ENCODE results near the gene COL17A1. TPM values are rescaled to one million over a fixed set of nuclear protein-coding genes. Genes with fewer than 3 reads are reported as not detected.

COL17A1 gene
- total RNA-seq, 1 experiment from 2014 or later: 3.5 TPM

GRCh38 chr10:104123397-104123796 lies 37.7 kb upstream of the COL17A1 start:
- H3K9ac ChIP-seq (ENCODE audit: low read length): peak overlapping the region; percentile 91
- BruUV-seq (replicated peaks): no TSS peak

More at GRCh38 chr10:104123397-104123796, 37.7 kb upstream of the COL17A1 start:
- TF ChIP-seq MAX (IDR thresholded peaks at IDR 0.05): no peak
- TF ChIP-seq POLR2AphosphoS5 (IDR thresholded peaks at IDR 0.05; ENCODE audit: low read depth, low read length): peak; percentile 3; the same call in 1 of the 2 replicates
- TF ChIP-seq EZH2phosphoT487 (IDR thresholded peaks at IDR 0.05; ENCODE audit: borderline replicate concordance): no peak
- TF ChIP-seq YY1 (IDR thresholded peaks at IDR 0.05; ENCODE audit: extremely low read depth, insufficient replicate concordance, low read depth, low read length): peak; percentile 29
- TF ChIP-seq RAD21 (IDR thresholded peaks at IDR 0.05; ENCODE audit: low read depth): no peak
- no peak for TF ChIP-seq ATF3 (IDR thresholded peaks at IDR 0.05)
- TF ChIP-seq ZNF274 (IDR thresholded peaks at IDR 0.05; ENCODE audit: low read depth, low read length): no peak
- peak in 2 of 3 experiments; percentile 45 to 68; a peak in 4 of 6 replicates for TF ChIP-seq CTCF (IDR thresholded peaks at IDR 0.05 in 2 of 3, conservative IDR thresholded peaks at IDR 0.05 in 1 of 3; ENCODE audit: borderline replicate concordance in 1 of 3, insufficient read depth in 1 of 3, low read depth in 2 of 3, low read length in 2 of 3)
- TF ChIP-seq POLR2A (IDR thresholded peaks at IDR 0.05; ENCODE audit: borderline replicate concordance, extremely low read depth, insufficient read depth, insufficient read length): no peak
- TF ChIP-seq JUND (IDR thresholded peaks at IDR 0.05): no peak
- no peak for TF ChIP-seq CBX3 (IDR thresholded peaks at IDR 0.05; ENCODE audit: low read depth)
- peaks cover 39 to 65% of the 10 kb centered on the region in 2 experiments for H3K4me1 ChIP-seq (ENCODE audit: control insufficient read depth in 1 of 2, insufficient read depth in 2 of 2, low read length in 2 of 2)
- no peak for DNase-seq (ENCODE audit: low read depth, low spot score)
- peak overlapping the region; percentile 83 to 86 for H3K4me3 ChIP-seq (replicated peaks in 1 of 2; ENCODE audit: low read depth in 1 of 2, low read length in 2 of 2)
- H3K36me3 ChIP-seq (ENCODE audit: control insufficient read depth in 1 of 2, insufficient read depth in 2 of 2, low read length in 2 of 2): peaks cover 3 to 10% of the 10 kb centered on the region in 2 experiments; a peak in 2 of 4 replicates
- RAD21 ChIA-PET (ENCODE audit: low non-redundant PET in 1 of 2, low total read pairs in 2 of 2, uncharacterized antibody in 2 of 2, unreplicated experiment in 2 of 2): no interaction called here
- H3K27me3 ChIP-seq (ENCODE audit: insufficient read depth, low read length): no peaks in the 10 kb centered on the region
- no peaks in the 10 kb centered on the region for H3K9me3 ChIP-seq (ENCODE audit: control insufficient read depth in 1 of 2, insufficient read depth in 1 of 2, low read depth in 1 of 2, low read length in 2 of 2)
- peak overlapping the region; percentile 85 for H3K4me2 ChIP-seq (ENCODE audit: low read length)
- POLR2A ChIA-PET: no interaction called here
- no peaks in the 10 kb centered on the region for H3K9me2 ChIP-seq (ENCODE audit: insufficient read depth)
- no peak for ATAC-seq
- intact Hi-C loops (cut with micrococcal nuclease): loop anchor here (1.0 to 5.0 kb wide), 5 partner anchors 43 to 411 kb away; partner anchors contain the start of genes CFAP58 and GSTO2
- H3K79me2 ChIP-seq (ENCODE audit: insufficient read depth, low read length): peaks cover 23% of the 10 kb centered on the region
- CTCF ChIA-PET: interaction anchor here (1.1 to 4.5 kb wide), 6 partner anchors 16 to 236 kb away, joined by 3 to 37 read pairs (median 5); partner anchors contain the start of gene CFAP58
- H2AFZ ChIP-seq (ENCODE audit: low read depth, low read length, poor library complexity, severe bottlenecking): no peak overlapping the region
- peak overlapping the region; percentile 73; the same call in 1 of the 2 replicates for H3K27ac ChIP-seq (ENCODE audit: low read depth, low read length)
- H4K20me1 ChIP-seq (ENCODE audit: insufficient read depth): no peaks in the 10 kb centered on the region
